ENCODE measurements around the gene SPAG16.

SPAG16 gene

GRCh38 chr2:214098811-214099210 lies 814.5 kb downstream of the SPAG16 start:
- TF ChIP-seq REST (IDR thresholded peaks at IDR 0.05; ENCODE audit: insufficient read depth in 1 of 2, low read depth in 2 of 2, low read length in 2 of 2): no peak
- no peak for TF ChIP-seq SIN3A (IDR thresholded peaks at IDR 0.05; ENCODE audit: borderline replicate concordance, insufficient read depth, low read length)
- no peak for TF ChIP-seq FOXP2 (optimal IDR thresholded peaks at IDR 0.05; ENCODE audit: borderline replicate concordance, extremely low read depth, extremely low read length, insufficient read depth)
- no peak for TF ChIP-seq TAF1 (IDR thresholded peaks at IDR 0.05; ENCODE audit: borderline replicate concordance, insufficient read depth, low read length)
- TF ChIP-seq POLR2AphosphoS5 (IDR thresholded peaks at IDR 0.05; ENCODE audit: low read depth, low read length): no peak

DNA sequence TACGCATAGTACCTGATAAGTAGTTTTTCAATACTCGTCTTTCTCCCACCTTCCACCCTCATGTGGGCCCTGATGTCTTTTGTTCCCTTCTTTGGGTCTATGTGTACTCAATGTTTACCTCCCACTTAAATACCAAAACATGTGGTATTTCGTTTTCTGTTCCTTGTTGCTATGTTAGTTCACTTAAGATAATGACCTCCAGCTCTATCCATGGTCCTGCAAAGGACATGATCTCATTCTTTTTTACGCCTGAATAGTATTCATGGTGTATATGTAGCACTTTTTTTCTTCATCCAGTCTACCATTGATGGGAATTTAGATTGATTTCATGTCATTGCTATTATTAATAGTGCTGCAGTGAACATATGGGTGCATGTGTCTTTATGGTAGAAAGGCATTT lies 816.2 kb downstream of the SPAG16 start:
- TF ChIP-seq FOXP2 (optimal IDR thresholded peaks at IDR 0.05; ENCODE audit: borderline replicate concordance, extremely low read depth, extremely low read length, insufficient read depth) (no peak), TAF1 (IDR thresholded peaks at IDR 0.05; ENCODE audit: borderline replicate concordance, insufficient read depth, low read length) (no peak), REST (IDR thresholded peaks at IDR 0.05; ENCODE audit: insufficient read depth in 1 of 2, low read depth in 2 of 2, low read length in 2 of 2) (peak in 1 of 2 experiments; percentile 63; a peak in 1 of 4 replicates), POLR2AphosphoS5 (IDR thresholded peaks at IDR 0.05; ENCODE audit: low read depth, low read length) (no peak), SIN3A (IDR thresholded peaks at IDR 0.05; ENCODE audit: borderline replicate concordance, insufficient read depth, low read length) (no peak)

GRCh38 chr2:214103276-214104001 lies 819.2 kb downstream of the SPAG16 start:
- TF ChIP-seq SIN3A (IDR thresholded peaks at IDR 0.05; ENCODE audit: borderline replicate concordance, insufficient read depth, low read length) (no peak), TAF1 (IDR thresholded peaks at IDR 0.05; ENCODE audit: borderline replicate concordance, insufficient read depth, low read length) (no peak), REST (IDR thresholded peaks at IDR 0.05; ENCODE audit: insufficient read depth in 1 of 2, low read depth in 2 of 2, low read length in 2 of 2) (no peak), FOXP2 (optimal IDR thresholded peaks at IDR 0.05; ENCODE audit: borderline replicate concordance, extremely low read depth, extremely low read length, insufficient read depth) (no peak), POLR2AphosphoS5 (IDR thresholded peaks at IDR 0.05; ENCODE audit: low read depth, low read length) (no peak)

GRCh38 chr2:214104219-214104618 lies 820.0 kb downstream of the SPAG16 start:
- no peak for TF ChIP-seq POLR2AphosphoS5 (IDR thresholded peaks at IDR 0.05; ENCODE audit: low read depth, low read length)
- no peak for TF ChIP-seq TAF1 (IDR thresholded peaks at IDR 0.05; ENCODE audit: borderline replicate concordance, insufficient read depth, low read length)

- TF ChIP-seq FOXP2 (optimal IDR thresholded peaks at IDR 0.05; ENCODE audit: borderline replicate concordance, extremely low read depth, extremely low read length, insufficient read depth) (no peak), POLR2AphosphoS5 (IDR thresholded peaks at IDR 0.05; ENCODE audit: low read depth, low read length) (no peak), TAF1 (IDR thresholded peaks at IDR 0.05; ENCODE audit: borderline replicate concordance, insufficient read depth, low read length) (no peak), REST (IDR thresholded peaks at IDR 0.05; ENCODE audit: insufficient read depth in 1 of 2, low read depth in 2 of 2, low read length in 2 of 2) (no peak), SIN3A (IDR thresholded peaks at IDR 0.05; ENCODE audit: borderline replicate concordance, insufficient read depth, low read length) (no peak)
Observed at GRCh38 chr2:214104967-214105366, 820.7 kb downstream of the SPAG16 start.
